ENCODE data around the gene IPO4.

DNA sequence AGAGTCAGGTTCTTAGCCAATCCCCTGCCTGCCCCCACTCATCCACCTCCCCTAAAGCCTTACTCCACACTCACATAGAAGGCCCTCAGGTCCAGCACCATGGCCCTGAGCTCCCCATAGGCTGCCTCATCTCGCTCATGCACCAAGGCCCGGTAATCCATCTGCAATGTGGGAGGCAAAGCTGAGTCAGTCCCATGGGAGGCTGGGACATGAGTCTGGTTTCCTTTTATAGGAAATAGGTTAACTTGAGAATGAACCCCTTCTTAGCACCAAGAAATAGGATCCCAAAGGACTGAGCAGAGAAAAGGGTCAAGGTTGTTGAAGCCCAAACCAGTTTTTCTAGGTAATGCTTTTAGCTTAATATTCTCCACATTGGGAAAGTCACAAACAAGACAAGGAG lies 45.1 kb downstream of the IPO4 start:
- TF ChIP-seq, protein P1, sequence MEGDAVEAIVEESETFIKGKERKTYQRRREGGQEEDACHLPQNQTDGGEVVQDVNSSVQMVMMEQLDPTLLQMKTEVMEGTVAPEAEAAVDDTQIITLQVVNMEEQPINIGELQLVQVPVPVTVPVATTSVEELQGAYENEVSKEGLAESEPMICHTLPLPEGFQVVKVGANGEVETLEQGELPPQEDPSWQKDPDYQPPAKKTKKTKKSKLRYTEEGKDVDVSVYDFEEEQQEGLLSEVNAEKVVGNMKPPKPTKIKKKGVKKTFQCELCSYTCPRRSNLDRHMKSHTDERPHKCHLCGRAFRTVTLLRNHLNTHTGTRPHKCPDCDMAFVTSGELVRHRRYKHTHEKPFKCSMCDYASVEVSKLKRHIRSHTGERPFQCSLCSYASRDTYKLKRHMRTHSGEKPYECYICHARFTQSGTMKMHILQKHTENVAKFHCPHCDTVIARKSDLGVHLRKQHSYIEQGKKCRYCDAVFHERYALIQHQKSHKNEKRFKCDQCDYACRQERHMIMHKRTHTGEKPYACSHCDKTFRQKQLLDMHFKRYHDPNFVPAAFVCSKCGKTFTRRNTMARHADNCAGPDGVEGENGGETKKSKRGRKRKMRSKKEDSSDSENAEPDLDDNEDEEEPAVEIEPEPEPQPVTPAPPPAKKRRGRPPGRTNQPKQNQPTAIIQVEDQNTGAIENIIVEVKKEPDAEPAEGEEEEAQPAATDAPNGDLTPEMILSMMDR (IDR thresholded peaks at IDR 0.05): no peak
- TF ChIP-seq POLR2A (IDR thresholded peaks at IDR 0.05): no peak
